Trophoblast cell (in vitro differentiated cells and primary cell): ENCODE results near the gene STAMBP.

Experiments
- DNase-seq, 2 donors: peaks; one replicate each; pipeline ENCODE4 v3.0.0-alpha.2; 2016
- H2AFZ ChIP-seq: 2 replicates; pipeline ENCODE4 v1.6.1; 2013; ENCODE audit warnings: low read length, moderate library complexity, mild to moderate bottlenecking; ENCODE audit not compliant: insufficient read depth, poor library complexity
- H2AK5ac ChIP-seq: 2 replicates; pipeline ENCODE4 v1.6.1; 2013; ENCODE audit warnings: mild to moderate bottlenecking, low read length
- H2BK120ac ChIP-seq: 2 replicates; pipeline ENCODE4 v1.6.1; 2013; ENCODE audit warnings: low read length, mild to moderate bottlenecking, moderate library complexity; ENCODE audit not compliant: insufficient read depth, poor library complexity
- H2BK12ac ChIP-seq: 2 replicates; pipeline ENCODE4 v1.6.1; 2013; ENCODE audit warnings: mild to moderate bottlenecking, low read length, moderate library complexity
- H2BK5ac ChIP-seq: 2 replicates; pipeline ENCODE4 v1.6.1; 2013; ENCODE audit warnings: low read length, low read depth, moderate library complexity, mild to moderate bottlenecking; ENCODE audit not compliant: poor library complexity
- H3K14ac ChIP-seq: 2 replicates; pipeline ENCODE4 v1.6.1; 2013; ENCODE audit warnings: mild to moderate bottlenecking, low read length
- H3K18ac ChIP-seq: 2 replicates; pipeline ENCODE4 v1.6.1; 2013; ENCODE audit warnings: mild to moderate bottlenecking, low read length
- H3K23ac ChIP-seq: 2 replicates; pipeline ENCODE4 v1.6.1; 2013; ENCODE audit warnings: low read length
- H3K27ac ChIP-seq: 2 replicates; pipeline ENCODE4 v1.5.1; 2013; ENCODE audit warnings: low read depth, mild to moderate bottlenecking, inconsistent platforms, low read length, moderate library complexity
- H3K27me3 ChIP-seq: 2 replicates; pipeline ENCODE4 v1.6.1; 2013; ENCODE audit warnings: inconsistent platforms, mild to moderate bottlenecking, low read length, moderate library complexity; ENCODE audit not compliant: insufficient read depth
- H3K36me3 ChIP-seq, 2 experiments: 1 replicate in 1 of 2; 2 replicates in 1 of 2; pipeline ENCODE4 v1.6.1; 2013; ENCODE audit warnings: low read length in 2 of 2, mild to moderate bottlenecking in 2 of 2, moderate library complexity in 1 of 2; ENCODE audit not compliant: insufficient read depth in 2 of 2, control insufficient read depth in 1 of 2
- H3K4ac ChIP-seq: 2 replicates; pipeline ENCODE4 v1.6.1; 2013; ENCODE audit warnings: low read depth, mild to moderate bottlenecking, low read length, moderate library complexity
- H3K4me1 ChIP-seq, 2 experiments: 1 replicate in 1 of 2; 2 replicates in 1 of 2; pipeline ENCODE4 v1.6.1; 2013; ENCODE audit warnings: low read length in 2 of 2, mild to moderate bottlenecking in 2 of 2, moderate library complexity in 1 of 2; ENCODE audit not compliant: insufficient read depth in 2 of 2, control insufficient read depth in 1 of 2
- H3K4me2 ChIP-seq: 2 replicates; pipeline ENCODE4 v1.6.1; 2013; ENCODE audit warnings: inconsistent platforms, mild to moderate bottlenecking, low read length, moderate library complexity
- H3K4me3 ChIP-seq: 2 replicates; pipeline ENCODE4 v1.5.1; 2013; ENCODE audit warnings: mild to moderate bottlenecking, low read depth, low read length, inconsistent platforms
- H3K79me1 ChIP-seq: one replicate; pipeline ENCODE4 v1.6.1; 2013; ENCODE audit warnings: low read length
- H3K79me2 ChIP-seq: 2 replicates; pipeline ENCODE4 v1.6.1; 2013; ENCODE audit warnings: low read length, mild to moderate bottlenecking; ENCODE audit not compliant: control insufficient read depth, insufficient read depth, poor library complexity
- H3K9ac ChIP-seq: 2 replicates; pipeline ENCODE4 v1.6.1; 2013; ENCODE audit warnings: mild to moderate bottlenecking, low read length
- H3K9me3 ChIP-seq: 2 replicates; pipeline ENCODE4 v1.6.1; 2013; ENCODE audit warnings: low read depth, mild to moderate bottlenecking, control low read depth, inconsistent platforms, low read length; ENCODE audit not compliant: insufficient read depth
- H4K12ac ChIP-seq: 2 replicates; pipeline ENCODE4 v1.6.1; 2013; ENCODE audit warnings: low read depth, mild to moderate bottlenecking, low read length, moderate library complexity
- H4K8ac ChIP-seq: 2 replicates; pipeline ENCODE4 v1.6.1; 2013; ENCODE audit warnings: low read depth, mild to moderate bottlenecking, low read length, moderate library complexity
- H4K91ac ChIP-seq: one replicate; pipeline ENCODE4 v1.6.1; 2013; ENCODE audit warnings: low read depth, mild to moderate bottlenecking, low read length, moderate library complexity
- WGBS: extraction: QIAGEN DNeasy Blood & Tissue Kit; methylation state at CpG from one replicate; pipeline ENCODE4 v1.1.7; 2013; ENCODE audit warnings: missing lambda C conversion rate; ENCODE audit not compliant: insufficient read length, insufficient coverage; ENCODE audit errors: extremely low coverage; 5-methylcytosine and 5-hydroxymethylcytosine counted together

Gene STAMBP

DNA sequence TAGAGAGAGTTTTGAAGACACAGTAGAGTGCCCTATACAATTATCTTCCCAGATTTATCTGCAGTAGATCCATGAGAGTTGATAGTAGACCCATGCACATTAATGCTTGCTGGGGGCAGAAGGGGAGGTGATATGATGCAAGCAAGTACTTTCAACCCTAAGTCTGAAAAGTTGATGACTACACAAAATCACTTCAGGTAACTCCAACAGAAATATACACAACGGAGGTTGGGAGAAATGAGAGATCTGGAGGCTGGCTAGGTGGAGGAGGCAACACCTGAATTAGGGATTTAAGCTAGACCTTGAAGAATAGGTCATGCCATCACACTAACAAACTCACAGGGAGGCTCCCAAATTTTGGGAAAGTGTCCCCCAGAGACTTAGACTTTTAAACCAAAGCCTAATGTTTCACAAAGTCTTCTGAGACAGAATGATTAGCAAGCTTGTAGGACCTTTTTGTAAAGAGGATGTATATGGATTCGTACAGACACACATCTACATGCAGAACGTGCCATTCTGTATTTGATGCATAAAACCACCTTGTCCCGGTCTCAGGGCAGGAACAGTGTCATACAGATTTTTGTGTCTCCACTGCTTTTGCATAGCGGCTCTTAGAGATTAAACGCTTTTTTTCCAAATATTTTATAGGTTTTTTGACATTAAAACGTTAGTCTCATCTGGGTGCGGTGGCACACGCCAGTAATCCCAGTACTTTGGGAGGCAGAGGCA lies 937 bp upstream of the STAMBP start:
- DNase-seq = no peak
- Histone ChIP-seq H3K4me3 (no peak overlapping the region), H3K14ac (no peak overlapping the region), H3K27ac (no peak overlapping the region), H3K4me1 (peaks cover 3 to 4% of the 10 kb centered on the region in 2 experiments), H3K9ac (no peak overlapping the region), H3K9me3 (no peaks in the 10 kb centered on the region), H3K27me3 (no peaks in the 10 kb centered on the region), H4K12ac (no peak overlapping the region), H3K36me3 (peaks cover 2 to 5% of the 10 kb centered on the region in 2 experiments), H3K4ac (no peak overlapping the region), H2BK5ac (no peak overlapping the region), H2AK5ac (no peak overlapping the region), H3K18ac (no peak overlapping the region), H3K79me1 (peaks cover 6% of the 10 kb centered on the region), H3K79me2 (peaks cover 5% of the 10 kb centered on the region), H4K91ac (no peak overlapping the region), H2AFZ (peak overlapping the region; percentile 35), H3K23ac (no peak overlapping the region), H2BK12ac (no peak overlapping the region), H2BK120ac (no peak overlapping the region), H4K8ac (peak overlapping the region; percentile 91), H3K4me2 (no peak overlapping the region)
- WGBS = no CpG with 5 or more reads among the region's 9 CpGs

DNA sequence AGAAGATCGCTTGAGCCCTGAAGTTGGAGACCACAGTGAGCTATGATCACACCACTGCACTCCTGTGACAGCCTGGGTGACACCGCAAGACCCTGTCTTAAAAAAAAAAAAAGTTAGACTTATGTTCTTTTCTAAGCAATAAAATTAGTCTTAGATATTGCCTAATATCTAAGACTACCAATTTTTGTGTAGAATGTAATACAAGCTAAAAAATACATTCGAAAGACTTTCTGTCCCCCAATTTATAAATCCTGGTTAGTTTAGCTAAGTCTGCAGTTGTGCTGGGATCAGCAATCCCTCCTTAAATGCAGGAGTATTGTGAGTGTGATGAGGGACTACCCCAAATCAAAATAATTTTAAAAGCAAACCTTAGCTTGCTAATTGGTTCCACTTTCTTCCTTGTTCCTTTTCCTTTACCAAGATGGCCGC lies 358 bp upstream of the STAMBP start:
- H3K9ac ChIP-seq = no peak overlapping the region
- H3K79me1 ChIP-seq = peaks cover 6% of the 10 kb centered on the region
- H2AK5ac ChIP-seq = no peak overlapping the region
- no peak overlapping the region for H3K14ac ChIP-seq
- H3K9me3 ChIP-seq = no peaks in the 10 kb centered on the region
- no peak overlapping the region for H4K12ac ChIP-seq
- peaks cover 5% of the 10 kb centered on the region for H3K79me2 ChIP-seq
- H3K4me2 ChIP-seq = peak overlapping the region; percentile 60
- no peak overlapping the region for H3K27ac ChIP-seq
- no peaks in the 10 kb centered on the region for H3K27me3 ChIP-seq
- no peak overlapping the region for H3K4ac ChIP-seq
- H3K18ac ChIP-seq = no peak overlapping the region
- no peak overlapping the region for H2BK120ac ChIP-seq
- WGBS = no CpG with 5 or more reads among the region's 4 CpGs
- no peak overlapping the region for H2BK5ac ChIP-seq
- H3K23ac ChIP-seq = no peak overlapping the region
- no peak for DNase-seq
- H2BK12ac ChIP-seq = no peak overlapping the region
- H3K4me3 ChIP-seq = no peak overlapping the region
- H3K36me3 ChIP-seq = peaks cover 2 to 5% of the 10 kb centered on the region in 2 experiments
- H2AFZ ChIP-seq = peak overlapping the region; percentile 35
- H4K8ac ChIP-seq = peak overlapping the region; percentile 91
- peaks cover 3 to 4% of the 10 kb centered on the region in 2 experiments for H3K4me1 ChIP-seq
- H4K91ac ChIP-seq = no peak overlapping the region

DNA sequence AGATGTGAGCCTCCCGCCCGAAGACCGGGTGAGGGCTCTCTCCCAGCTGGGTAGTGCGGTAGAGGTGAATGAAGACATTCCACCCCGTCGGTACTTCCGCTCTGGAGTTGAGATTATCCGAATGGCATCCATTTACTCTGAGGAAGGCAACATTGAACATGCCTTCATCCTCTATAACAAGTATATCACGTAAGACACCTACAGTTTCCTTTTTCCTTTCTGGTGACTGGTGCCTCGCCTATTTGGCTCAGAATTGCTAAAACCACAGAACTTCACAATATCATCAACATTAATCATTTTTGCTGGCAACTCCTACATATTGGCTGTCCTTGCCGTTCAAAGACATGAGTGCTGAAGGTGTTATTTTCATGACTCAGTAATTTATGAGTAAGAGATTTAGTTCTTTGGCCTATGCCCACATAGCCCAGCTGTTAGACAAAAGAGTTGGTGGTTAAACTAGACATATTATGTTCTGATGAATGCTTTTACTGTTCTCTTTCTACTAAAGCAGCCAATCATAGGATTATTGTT lies 2.2 kb downstream of the STAMBP start:
- no peak overlapping the region for H2AFZ ChIP-seq
- H2AK5ac ChIP-seq = no peak overlapping the region
- H3K4me1 ChIP-seq = peaks cover 3 to 4% of the 10 kb centered on the region in 2 experiments
- no peak overlapping the region for H3K23ac ChIP-seq
- DNase-seq = peak in 1 of 2 donors; percentile 35
- H2BK120ac ChIP-seq = no peak overlapping the region
- no peak overlapping the region for H3K4me3 ChIP-seq
- no peak overlapping the region for H4K12ac ChIP-seq
- no peak overlapping the region for H3K27ac ChIP-seq
- no peak overlapping the region for H3K14ac ChIP-seq
- no peak overlapping the region for H4K8ac ChIP-seq
- H3K4ac ChIP-seq = no peak overlapping the region
- H2BK12ac ChIP-seq = no peak overlapping the region
- H3K79me2 ChIP-seq = peaks cover 5% of the 10 kb centered on the region
- H3K79me1 ChIP-seq = peaks cover 6% of the 10 kb centered on the region
- peaks cover 6 to 9% of the 10 kb centered on the region in 2 experiments for H3K36me3 ChIP-seq
- H3K4me2 ChIP-seq = no peak overlapping the region
- H3K18ac ChIP-seq = no peak overlapping the region
- no peak overlapping the region for H3K9ac ChIP-seq
- no peak overlapping the region for H4K91ac ChIP-seq
- H2BK5ac ChIP-seq = no peak overlapping the region
- H3K9me3 ChIP-seq = no peaks in the 10 kb centered on the region
- no peaks in the 10 kb centered on the region for H3K27me3 ChIP-seq
- no CpG with 5 or more reads among the region's 11 CpGs for WGBS

DNA sequence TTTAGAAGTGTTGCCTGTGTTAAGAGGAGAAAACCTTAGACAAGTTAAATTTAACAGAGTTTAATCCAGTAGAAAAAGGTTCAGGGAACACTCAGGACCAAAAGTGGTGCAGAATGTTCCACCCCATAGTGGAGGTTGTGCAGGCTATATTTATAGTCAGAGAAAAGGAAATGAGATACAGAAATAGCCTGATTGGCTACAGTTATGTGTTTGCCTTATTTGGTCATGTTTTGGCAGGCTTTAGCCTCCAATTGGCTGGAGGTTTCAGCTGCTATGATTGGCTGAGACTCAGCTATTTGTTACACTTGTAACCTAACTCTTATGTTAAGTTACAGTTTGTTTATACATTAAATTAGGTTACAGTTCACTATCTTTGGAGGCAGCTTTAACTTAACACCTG lies 4.2 kb downstream of the STAMBP start:
- no peak overlapping the region for H3K14ac ChIP-seq
- peaks cover 13 to 17% of the 10 kb centered on the region in 2 experiments for H3K36me3 ChIP-seq
- H3K9ac ChIP-seq = no peak overlapping the region
- H3K4me1 ChIP-seq = peaks cover 3 to 4% of the 10 kb centered on the region in 2 experiments
- H2BK120ac ChIP-seq = no peak overlapping the region
- no peak overlapping the region for H4K8ac ChIP-seq
- no peak overlapping the region for H3K4me3 ChIP-seq
- no peak overlapping the region for H2BK5ac ChIP-seq
- H3K79me1 ChIP-seq = peaks cover 6% of the 10 kb centered on the region
- H3K18ac ChIP-seq = no peak overlapping the region
- H3K4me2 ChIP-seq = no peak overlapping the region
- no peak overlapping the region for H3K27ac ChIP-seq
- H2AK5ac ChIP-seq = no peak overlapping the region
- no peaks in the 10 kb centered on the region for H3K27me3 ChIP-seq
- DNase-seq = no peak
- H3K23ac ChIP-seq = no peak overlapping the region
- H3K4ac ChIP-seq = no peak overlapping the region
- H4K91ac ChIP-seq = no peak overlapping the region
- peaks cover 5% of the 10 kb centered on the region for H3K79me2 ChIP-seq
- no peak overlapping the region for H2BK12ac ChIP-seq
- H4K12ac ChIP-seq = no peak overlapping the region
- no peak overlapping the region for H2AFZ ChIP-seq
- no peaks in the 10 kb centered on the region for H3K9me3 ChIP-seq
